Neural crest cell (in vitro differentiated cells): Measurements from ENCODE around the gene WDR5. TPM values are rescaled to one million over a fixed set of nuclear protein-coding genes. Genes with fewer than 3 reads are reported as not detected.

ENCODE experiments used
- DNase-seq: peaks from one replicate; pipeline ENCODE4 v3.0.0; 2021; ENCODE audit warnings: low read depth, mixed read lengths, low spot score
- H3K27ac Mint-ChIP-seq: one replicate; pipeline ENCODE4 v1.8.0; 2021; ENCODE audit warnings: mild to moderate bottlenecking, mixed read lengths; ENCODE audit not compliant: unreplicated experiment
- H3K27me3 Mint-ChIP-seq: 2 replicates; pipeline ENCODE4 v1.8.0; 2021; ENCODE audit warnings: low read depth, mild to moderate bottlenecking, mixed read lengths
- H3K36me3 Mint-ChIP-seq: 2 replicates; pipeline ENCODE4 v1.8.0; 2021; ENCODE audit warnings: low read depth, mild to moderate bottlenecking, mixed read lengths
- H3K4me1 Mint-ChIP-seq: 2 replicates; pipeline ENCODE4 v1.8.0; 2021; ENCODE audit warnings: mixed read lengths
- H3K4me3 Mint-ChIP-seq: one replicate; pipeline ENCODE4 v1.8.0; 2021; ENCODE audit warnings: mild to moderate bottlenecking, mixed read lengths
- H3K9me3 Mint-ChIP-seq: 2 replicates; pipeline ENCODE4 v1.8.0; 2021; ENCODE audit warnings: mixed read lengths
- CTCF ChIP-seq: fragments of 200-600 bp; sonication (generic); conservative IDR thresholded peaks from 2 replicates; pipeline ENCODE4 v1.5.0; 2021; ENCODE audit warnings: antibody characterized with exemption, mild to moderate bottlenecking
- total RNA-seq: library from RNA; stranded (reverse); gene quantifications from 2 replicates; pipeline ENCODE4 v1.2.1, GENCODE V29; 2021

WDR5 gene
- total RNA-seq, 1 donor from 2014 or later, result 67.2 TPM

DNA sequence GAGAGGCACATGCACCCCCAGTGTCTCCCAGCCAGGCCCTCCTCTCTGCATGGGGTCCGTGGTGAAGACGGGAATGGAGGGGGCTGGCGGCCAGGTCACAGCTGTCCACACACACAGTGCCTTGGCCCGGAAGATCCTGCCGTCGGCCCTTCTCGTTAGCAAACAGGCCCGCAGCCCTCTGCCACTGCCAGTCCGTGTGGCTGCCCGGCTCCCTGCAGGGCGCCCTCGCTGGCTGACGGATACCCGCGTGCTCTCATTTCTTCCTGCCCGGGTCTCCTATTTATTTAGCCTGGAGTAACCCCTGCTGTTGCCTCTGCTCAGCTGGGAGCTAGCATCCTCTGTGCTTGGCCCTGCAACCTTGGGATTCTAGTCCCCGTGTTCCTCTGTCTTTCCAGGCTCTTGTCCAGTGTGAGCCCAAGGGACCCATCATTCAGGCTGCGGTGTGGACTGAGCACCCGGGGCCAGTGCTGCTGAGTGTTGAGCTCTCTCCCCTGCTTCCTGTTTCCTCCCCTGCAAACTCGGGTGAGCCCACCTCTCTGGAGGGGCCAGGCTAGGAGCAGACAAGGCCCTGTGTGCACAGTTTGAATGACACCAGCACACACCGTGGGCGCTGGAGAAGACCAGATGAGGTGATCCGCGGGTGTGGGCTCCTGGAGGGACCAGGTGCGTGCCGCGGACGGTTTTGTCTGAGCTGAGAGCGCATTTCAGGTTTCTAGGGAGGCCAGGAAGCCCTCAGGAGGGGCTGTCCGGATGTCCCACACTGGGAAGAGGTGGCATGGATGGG, 43.1 kb downstream of the WDR5 start:
- no peaks in the 10 kb centered on the region for H3K27me3 Mint-ChIP-seq
- no peak overlapping the region for H3K27ac Mint-ChIP-seq
- H3K4me3 Mint-ChIP-seq, result no peak overlapping the region
- H3K36me3 Mint-ChIP-seq, result peaks cover 4% of the 10 kb centered on the region
- TF ChIP-seq CTCF, result no peak
- peaks cover 11% of the 10 kb centered on the region for H3K4me1 Mint-ChIP-seq
- DNase-seq, result no peak
- H3K9me3 Mint-ChIP-seq, result peaks cover 7% of the 10 kb centered on the region

GRCh38 chr9:134179595-134179917, 43.7 kb downstream of the WDR5 start:
- Mint-ChIP-seq H3K36me3 (peaks cover 4% of the 10 kb centered on the region), H3K4me1 (peaks cover 11% of the 10 kb centered on the region), H3K9me3 (peaks cover 7% of the 10 kb centered on the region), H3K27me3 (no peaks in the 10 kb centered on the region), H3K27ac (no peak overlapping the region), H3K4me3 (no peak overlapping the region)
- no peak for TF ChIP-seq CTCF
- no peak for DNase-seq

- Mint-ChIP-seq H3K27ac (peak overlapping the region; percentile 71), H3K4me1 (peaks cover 7% of the 10 kb centered on the region), H3K36me3 (peaks cover 4% of the 10 kb centered on the region), H3K9me3 (peaks cover 7% of the 10 kb centered on the region), H3K4me3 (no peak overlapping the region), H3K27me3 (no peaks in the 10 kb centered on the region)
- DNase-seq, result no peak
- TF ChIP-seq CTCF, result no peak
Observed at GRCh38 chr9:134179918-134180785, 44.3 kb downstream of the WDR5 start.

GRCh38 chr9:134180786-134181647, 45.1 kb downstream of the WDR5 start:
- no peak for DNase-seq
- H3K27ac Mint-ChIP-seq, result peak overlapping the region; percentile 71
- H3K4me3 Mint-ChIP-seq, result no peak overlapping the region
- peaks cover 14% of the 10 kb centered on the region for H3K4me1 Mint-ChIP-seq
- peaks cover 7% of the 10 kb centered on the region for H3K9me3 Mint-ChIP-seq
- peaks cover 4% of the 10 kb centered on the region for H3K36me3 Mint-ChIP-seq
- TF ChIP-seq CTCF, result no peak
- no peaks in the 10 kb centered on the region for H3K27me3 Mint-ChIP-seq

GRCh38 chr9:134181648-134182034, 45.8 kb downstream of the WDR5 start:
- H3K36me3 Mint-ChIP-seq, result peaks cover 4% of the 10 kb centered on the region
- H3K9me3 Mint-ChIP-seq, result peaks cover 7% of the 10 kb centered on the region
- H3K27ac Mint-ChIP-seq, result no peak overlapping the region
- H3K4me3 Mint-ChIP-seq, result no peak overlapping the region
- peaks cover 20% of the 10 kb centered on the region for H3K4me1 Mint-ChIP-seq
- H3K27me3 Mint-ChIP-seq, result no peaks in the 10 kb centered on the region
- DNase-seq, result no peak
- no peak for TF ChIP-seq CTCF
